GM13976 (cell line): Measurements from ENCODE around the gene PRR13.

ENCODE experiments used
- DNase-seq: peaks from one replicate; pipeline ENCODE4 v3.0.0; 2012; ENCODE audit warnings: low spot score
- CTCF ChIP-seq: IDR thresholded peaks from 2 replicates; pipeline ENCODE4 v1.5.1; 2012; ENCODE audit warnings: borderline replicate concordance, mild to moderate bottlenecking; ENCODE audit not compliant: insufficient read depth; ENCODE audit errors: extremely low read depth, missing control alignments, control extremely low read depth
- in situ Hi-C: fragments of 300-500 bp; cut with MboI; formaldehyde crosslinking; loops from one replicate; pipeline ENCODE4 v1.12.0; 2022; ENCODE audit warnings: low sequenced_read_pairs, mixed read lengths, inconsistent platforms; ENCODE audit not compliant: unreplicated experiment

PRR13 gene

GRCh38 chr12:53463802-53464560 is 22.4 kb downstream of the PRR13 start:
- in situ Hi-C loops: no loop called here
- TF ChIP-seq CTCF: no peak
- DNase-seq: no peak

- DNase-seq: no peak
- in situ Hi-C loops: no loop called here
- no peak for TF ChIP-seq CTCF
Measured at GRCh38 chr12:53464685-53465418, 23.3 kb downstream of the PRR13 start.

- in situ Hi-C loops: no loop called here
- DNase-seq: no peak
- no peak for TF ChIP-seq CTCF
Measured at GRCh38 chr12:53465679-53466078, 24.1 kb downstream of the PRR13 start.

GRCh38 chr12:53466640-53467039 is 25.1 kb downstream of the PRR13 start:
- in situ Hi-C loops: no loop called here
- no peak for TF ChIP-seq CTCF
- no peak for DNase-seq

- DNase-seq: no peak
- in situ Hi-C loops: no loop called here
- TF ChIP-seq CTCF: no peak
Measured at GRCh38 chr12:53467082-53467481, 25.5 kb downstream of the PRR13 start.

GRCh38 chr12:53467880-53468279 is 26.3 kb downstream of the PRR13 start:
- DNase-seq: no peak
- no peak for TF ChIP-seq CTCF
- in situ Hi-C loops: no loop called here

- in situ Hi-C loops: no loop called here
- no peak for DNase-seq
- TF ChIP-seq CTCF: no peak
Measured at GRCh38 chr12:53468282-53468681, 26.7 kb downstream of the PRR13 start.
